ENCODE measurements around the gene GPR4.
"Not testable (repeated sequence)": the region's sequence is repeated elsewhere in the genome, so short reads cannot be mapped to it uniquely, and the experiment has no call there.

GPR4 gene

DNA sequence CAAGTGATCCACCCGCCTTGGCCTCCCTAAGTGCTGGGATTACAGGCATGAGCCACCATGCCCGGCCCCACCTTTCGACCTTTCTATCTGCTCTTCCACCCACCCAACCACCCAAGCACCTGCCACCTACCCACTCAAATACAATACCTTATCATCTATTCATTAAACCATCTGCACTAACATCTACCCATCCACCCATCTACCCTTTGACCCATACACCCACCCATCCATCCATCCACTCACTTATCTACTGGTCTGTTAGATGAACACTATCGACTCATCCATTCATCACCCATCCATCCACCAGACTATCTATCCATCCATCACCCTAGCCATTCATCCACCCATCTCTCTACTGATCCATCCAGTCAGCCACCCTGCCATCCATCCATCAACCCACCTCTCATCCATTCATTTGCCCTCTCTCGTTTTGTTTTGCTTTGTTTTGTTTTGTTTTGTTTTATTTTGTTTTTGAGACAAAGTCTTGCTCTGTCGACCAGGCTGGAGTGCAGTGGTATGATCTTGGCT, 20.0 kb upstream of the GPR4 start:
- no peak for DNase-seq

DNA sequence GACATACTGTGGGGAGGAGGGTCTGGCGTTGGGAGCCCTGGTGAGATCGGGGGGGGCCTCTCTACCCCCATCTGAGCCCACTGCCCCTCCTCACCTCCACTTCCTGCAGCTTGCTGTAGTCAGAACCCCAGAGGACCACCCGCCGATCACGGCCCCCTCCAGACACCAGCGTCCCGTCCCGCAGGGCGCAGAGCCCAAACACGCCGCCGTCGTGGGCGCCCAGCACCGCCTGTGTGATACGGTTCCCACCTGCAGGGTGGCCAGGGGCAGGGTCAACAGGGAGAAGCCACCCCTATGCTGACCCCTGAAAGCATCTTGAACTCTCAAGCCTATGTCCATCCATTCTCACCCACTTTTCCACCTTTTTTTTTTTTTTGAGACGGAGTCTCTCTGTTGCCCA, 19.4 kb upstream of the GPR4 start:
- no peak for DNase-seq

DNA sequence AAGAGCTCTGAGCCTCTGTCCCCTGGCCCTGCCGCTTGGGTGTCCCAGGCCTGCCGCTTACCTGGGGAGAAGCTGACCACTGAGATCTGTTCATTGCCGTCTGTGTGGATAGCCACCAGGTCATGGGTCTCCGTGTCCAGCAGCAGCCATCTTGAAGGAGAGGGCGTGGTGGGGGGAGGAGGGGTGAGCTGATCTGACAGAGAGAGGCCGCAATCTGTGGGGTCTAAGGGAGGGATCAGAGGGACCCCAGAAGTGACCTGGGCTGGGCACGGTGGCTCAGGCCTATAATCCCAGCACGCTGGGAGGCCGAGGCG, 14.6 kb upstream of the GPR4 start:
- DNase-seq = no peak

DNA sequence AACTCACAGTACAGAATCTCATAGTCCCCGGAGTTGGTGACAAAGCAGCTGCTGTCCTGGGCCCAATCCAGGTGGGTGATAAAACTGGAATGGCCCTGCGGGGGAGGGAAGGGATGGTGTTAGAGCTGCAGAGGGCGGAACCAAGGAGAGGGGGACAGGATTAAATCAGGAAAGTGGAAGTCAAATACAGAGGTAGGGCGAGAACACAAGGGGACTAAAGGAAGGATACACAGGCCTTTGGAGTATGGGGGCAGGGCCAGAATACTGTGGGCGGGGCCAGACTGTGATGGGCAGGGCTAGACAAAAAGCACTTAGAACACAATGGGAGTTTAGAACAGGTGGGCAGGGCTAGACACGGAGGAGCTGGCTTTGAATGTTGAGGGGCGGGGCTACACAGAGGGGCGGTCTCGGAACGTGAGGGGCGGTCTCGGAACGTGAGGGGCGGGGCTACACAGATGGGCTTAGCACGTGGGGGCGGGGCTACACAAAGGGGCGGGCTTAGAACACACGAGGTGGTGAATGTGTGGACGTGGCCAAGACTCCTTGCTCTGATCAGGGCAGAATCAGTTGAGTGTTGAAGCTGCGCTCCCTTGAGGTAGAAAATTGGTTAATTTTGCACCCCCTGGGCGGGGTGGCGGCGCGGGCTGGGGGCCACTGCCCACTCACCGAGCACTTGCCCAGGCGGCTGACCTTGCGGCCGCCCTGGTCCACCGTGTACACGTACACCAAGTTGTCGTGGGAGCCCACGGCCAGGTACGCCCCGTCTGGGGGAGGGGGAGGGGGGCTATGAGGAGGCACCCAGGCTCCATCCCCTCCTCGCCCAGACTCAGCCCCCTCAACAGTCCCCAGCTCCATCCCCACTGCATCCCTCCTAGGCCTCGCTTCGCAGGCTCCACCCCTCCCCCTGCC, 14.0 kb upstream of the GPR4 start:
- DNase-seq = peak; percentile 60

DNA sequence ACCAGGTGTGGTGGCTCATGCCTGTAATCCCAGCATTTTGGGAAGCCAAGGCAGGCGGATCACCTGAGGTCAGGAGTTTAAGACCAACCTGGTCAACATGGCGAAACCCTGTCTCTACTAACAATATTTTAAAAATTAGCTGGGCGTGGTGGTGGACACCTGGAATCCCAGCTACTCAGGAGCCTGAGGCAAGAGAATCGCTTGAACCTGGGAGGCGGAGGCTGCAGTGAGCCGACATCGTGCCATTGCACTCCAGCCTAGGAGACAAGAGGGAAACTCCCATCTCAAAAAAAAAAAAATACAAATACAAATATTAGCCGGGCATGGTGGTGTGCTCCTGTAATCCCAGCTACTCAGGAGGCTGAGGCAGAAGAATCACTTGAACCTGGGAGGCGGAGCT, 13.0 kb upstream of the GPR4 start:
- DNase-seq = not testable (repeated sequence)

DNA sequence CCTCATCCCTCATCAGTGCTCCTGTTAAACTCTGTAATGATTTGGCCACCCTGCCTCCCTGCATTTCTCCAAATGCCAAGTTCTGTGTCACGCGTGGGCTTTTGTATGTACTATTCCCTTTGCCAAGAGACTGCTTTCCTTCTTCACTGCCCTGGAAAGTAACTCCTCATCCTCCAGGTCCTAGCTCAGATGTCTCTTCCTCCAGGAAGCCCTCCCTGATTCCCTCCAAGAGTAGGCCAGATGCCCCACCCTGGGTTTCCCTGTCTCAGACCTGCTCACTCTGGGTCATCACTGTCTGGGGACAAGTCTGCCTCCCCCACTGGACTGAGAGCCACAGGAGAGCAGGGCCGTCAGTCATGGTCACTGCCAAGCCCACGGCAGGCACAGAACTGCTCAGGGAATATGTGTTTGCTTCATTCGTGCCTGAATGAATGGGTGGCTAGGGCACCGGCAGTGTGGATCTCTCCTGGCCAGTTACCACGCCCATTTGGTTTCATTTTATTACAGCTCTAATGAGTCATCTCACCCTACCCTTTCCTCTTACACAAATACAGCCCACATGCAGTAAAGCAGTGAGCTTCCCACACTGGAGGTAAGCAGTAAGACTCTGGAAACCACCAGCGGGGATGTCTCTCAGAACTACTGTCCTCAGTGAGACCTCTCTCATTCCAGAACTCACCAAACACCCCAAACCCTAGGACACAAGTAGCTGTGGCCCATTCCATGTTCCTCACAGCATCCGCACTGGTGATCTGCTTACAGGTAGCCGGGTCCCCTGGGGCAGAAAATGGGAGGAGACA, 12.1 kb upstream of the GPR4 start:
- DNase-seq = peak; percentile 19

DNA sequence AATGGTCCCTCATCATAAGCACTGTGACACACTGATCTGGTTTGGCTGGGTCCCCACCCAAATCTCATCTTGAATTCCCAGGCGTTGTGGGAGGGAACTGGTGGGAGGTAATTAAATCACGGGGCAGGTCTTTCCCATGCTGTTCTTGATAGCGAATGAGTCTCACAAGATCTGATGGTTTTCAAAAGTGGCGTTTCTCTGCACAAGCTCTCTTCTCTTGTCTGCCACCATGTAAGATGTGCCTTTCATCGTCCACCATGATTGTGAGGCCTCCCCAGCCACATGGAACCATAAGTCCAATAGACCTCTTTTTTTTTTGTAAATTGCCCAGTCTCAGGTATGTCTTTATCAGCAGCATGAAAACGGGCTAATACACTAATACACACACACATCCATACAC, 6.9 kb upstream of the GPR4 start:
- DNase-seq = no peak

DNA sequence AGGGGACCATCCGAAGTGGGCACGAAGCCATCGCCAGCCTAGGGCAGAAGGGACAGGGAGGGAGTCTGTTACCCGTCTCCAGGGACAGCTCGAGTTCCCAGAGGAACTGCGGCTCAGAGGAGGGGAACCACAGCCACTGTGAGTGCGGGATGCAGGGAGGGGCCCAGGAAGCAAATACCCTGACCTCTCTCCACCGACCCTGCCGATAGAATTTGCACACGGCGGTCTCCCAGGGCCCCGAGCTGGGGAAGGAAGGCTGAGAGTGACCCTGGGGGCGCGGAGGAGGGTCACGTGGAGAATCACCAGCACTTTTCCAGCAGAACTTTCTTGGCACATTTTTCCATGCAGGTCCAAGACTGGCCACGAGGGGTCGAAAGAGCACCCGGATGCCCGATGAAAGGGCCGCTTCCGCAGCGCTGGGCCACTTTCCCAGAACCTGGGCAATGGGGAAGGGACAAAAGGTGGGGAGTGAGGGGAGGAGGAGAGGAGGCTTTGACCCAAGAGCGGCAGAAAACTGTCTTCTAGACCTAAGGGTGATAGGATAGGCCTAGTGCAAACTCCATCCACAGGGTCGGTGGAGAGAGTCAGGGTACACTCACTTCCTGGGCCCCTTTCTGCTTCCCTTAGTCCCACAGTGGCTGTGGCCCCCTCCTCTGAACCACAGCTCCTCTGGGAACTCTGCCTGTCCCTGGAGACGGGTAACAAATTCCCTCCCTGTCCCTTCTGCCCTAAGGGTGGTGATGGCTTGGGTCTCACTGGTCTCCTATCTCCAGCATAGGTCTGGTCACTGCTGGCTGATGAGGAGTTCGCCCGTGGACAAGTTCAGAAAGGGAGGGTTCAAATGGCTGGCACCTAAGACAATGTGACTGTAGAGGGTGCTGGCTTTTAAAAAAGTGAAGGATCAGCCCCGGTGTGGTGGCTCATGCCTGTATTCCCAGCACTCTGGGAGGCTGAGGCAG, 5.3 kb upstream of the GPR4 start:
- peak; percentile 65 for DNase-seq

DNA sequence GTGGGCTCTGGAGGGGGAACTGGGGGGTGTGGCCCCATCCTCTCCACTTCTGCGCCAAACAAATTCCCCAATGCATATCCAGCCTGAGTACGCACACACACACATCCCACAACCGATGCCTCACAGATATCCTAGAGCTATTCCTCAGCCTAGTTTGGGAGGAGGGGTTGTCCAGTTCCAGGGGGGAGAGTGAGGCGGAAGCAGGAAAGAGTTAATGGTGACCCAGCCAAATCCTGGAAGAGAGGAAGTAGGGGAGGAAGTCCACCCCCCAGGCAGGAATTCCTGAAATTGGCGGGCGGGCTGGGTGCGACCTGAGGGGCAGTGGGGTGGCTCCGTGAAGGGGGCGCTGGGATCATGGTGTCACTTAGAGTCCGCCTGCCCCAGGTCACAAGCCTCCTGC, 897 bp downstream of the GPR4 start:
- DNase-seq = no peak

DNA sequence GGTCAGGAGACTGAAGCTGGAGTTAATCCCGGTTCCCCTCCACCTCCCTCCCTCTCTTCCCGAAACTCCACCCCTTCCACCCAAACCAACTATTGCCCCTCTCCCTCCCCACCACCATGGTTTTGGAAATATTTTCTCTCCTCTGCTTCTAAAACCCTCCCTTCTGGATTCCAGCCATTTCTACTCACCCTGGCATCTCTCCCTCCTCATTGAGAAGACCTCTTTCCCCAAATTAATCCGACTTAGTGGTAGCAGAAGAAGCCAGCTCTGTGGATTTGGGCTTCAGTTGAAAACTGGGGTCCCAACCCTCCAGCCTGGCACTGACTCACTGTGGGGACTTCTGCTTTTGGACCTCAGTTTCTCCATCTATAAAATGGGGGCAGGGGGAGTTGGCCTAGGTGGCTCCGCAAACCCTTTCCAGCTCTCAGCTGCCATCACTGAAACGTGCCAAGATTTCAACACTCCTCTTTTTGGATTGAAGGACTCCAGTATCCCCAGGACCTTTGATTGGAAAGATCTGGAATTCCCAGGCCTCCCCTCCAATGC, 1.6 kb downstream of the GPR4 start:
- DNase-seq = no peak

DNA sequence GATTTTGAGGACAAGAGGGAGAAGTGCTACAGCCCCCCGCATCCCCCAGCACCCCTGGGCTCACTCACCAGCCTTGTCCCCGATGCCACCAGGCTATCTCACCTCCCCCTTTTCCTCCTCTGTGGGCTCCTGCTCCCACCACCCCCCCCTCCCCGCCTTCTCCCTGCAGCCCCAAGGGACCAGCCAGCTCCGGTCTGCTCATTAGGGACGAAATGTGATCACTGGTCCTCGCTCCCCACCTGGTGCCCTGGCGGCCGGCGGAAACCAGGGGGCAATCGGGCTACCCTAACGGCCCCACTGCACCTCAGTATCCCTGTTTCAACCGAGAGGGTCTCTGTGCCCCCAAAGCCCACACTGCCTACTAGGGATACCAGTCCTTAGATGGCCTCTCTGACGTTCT, 2.7 kb downstream of the GPR4 start:
- DNase-seq = no peak

DNA sequence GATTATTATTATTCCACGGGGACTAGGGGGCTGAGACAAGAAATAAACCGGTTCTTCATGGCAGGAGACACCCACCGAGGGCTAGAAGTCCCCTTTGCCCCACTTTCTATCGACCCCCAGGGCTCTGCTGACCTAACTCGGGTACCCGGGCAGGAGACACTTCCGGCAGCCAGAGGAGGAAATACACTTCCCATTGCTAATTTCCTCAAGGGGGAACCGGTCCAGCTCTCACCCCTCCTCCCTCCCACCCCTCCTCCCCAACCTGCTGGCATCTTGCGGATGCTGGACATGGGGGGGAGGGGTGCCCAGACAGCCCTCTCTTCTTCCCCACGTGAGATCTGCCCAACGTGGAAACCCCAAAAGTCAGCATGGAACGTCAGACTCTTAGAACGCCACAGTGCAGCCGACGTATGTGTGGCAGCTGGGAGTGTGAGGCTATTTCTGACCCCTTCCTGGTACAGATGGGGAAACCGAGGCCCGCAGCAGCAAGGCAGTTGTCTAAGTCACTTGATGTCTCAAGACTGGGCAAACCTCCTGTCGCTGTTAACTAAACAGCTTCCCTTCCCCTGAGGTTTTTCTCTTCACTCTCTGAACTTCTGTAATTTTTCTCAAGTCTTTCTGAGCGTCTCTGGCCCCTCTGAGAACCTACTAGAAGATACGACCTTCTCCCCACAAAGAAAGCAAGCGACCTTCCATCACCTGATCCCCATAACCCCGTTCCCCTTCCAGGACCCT, 3.6 kb downstream of the GPR4 start:
- no peak for DNase-seq

DNA sequence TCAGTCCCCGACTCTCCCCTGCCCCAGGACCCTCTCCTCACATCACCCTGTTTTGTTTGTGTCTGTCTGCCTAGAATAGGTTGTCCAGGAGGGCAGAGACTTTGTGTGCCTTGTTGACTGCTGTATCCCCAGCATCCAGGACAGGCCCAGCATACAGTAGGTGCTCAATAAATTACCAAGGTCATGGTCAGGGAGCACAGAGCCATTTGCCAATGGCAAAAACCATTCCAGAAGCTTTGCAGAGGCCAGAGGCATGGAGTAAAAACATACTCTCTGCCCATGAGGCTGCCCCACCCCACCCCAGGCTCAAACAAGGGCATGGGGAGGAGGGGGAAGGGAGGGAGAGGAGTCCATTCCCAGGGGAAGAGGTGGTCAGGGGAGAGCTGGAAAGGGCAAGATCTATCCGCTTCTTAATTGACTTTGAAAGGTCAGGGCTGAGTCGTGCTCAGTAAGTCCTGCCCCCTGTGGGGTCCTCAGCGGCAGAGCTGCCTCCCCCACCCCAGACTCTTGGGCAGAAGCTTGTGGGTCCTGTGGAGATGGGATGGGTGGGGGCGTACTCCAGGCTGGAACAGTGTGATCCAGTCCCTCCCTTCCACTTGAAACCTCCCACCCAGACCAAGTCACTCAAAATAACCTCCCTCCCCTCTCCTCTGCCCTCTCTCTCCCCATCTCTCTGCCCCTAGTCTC, 4.4 kb downstream of the GPR4 start:
- no peak for DNase-seq

DNA sequence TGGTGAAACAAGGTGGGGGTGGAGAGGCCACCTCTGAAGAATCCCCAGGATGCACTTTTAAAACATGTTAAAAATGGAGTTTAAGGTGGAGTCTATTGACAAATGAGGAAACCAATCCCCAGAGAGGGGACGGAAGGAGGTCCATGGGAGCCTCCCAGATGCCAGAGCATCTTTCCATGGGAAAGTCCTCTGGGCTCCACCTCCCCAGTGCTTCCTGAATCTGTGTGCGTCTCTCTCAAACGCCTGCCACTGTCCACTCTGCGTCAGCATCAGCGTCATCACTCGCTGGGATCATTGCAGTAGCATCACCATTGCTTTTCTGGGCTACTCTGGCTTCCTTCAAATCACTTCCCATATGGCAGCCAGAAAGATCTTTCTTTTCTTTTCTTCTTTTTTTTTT, 6.2 kb downstream of the GPR4 start:
- no peak for DNase-seq

DNA sequence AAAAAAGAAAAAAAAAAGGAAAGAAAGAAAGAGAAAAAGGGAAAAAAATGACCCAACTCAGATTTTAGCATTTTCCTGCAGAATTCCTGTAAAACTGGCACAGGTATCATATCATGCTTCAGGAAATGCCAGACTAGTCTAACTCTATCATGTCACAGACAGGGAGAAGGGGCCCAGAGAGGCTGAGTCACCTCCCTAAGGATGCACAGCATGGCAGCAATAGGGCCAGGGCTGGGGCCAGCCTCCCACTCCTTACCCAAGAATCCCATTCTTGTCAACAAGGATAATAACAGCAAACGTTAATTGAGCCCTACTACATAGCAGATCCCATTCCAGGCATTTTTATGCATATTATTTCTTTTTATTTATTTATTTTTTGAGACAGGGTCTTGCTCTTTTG, 8.5 kb downstream of the GPR4 start:
- no peak for DNase-seq

DNA sequence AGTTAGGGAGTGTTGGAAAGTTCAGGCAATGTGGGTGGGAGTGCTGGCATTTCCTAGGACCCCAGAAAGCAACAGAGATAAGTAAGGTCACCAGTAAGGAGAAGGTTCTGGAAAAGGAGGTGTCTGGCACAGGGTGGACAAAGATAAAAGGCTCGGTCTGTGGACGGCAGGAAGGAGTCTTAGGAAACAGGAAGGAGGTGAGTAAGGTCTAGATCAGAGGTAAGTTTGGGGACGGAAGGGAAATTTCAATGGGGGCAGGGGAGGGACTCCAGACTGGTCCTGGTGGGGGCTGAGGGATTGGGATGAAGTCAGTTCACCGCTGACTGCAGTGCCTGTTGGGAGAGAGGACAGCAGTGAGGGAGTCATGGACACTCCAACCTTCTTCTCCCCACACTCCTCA, 9.6 kb downstream of the GPR4 start:
- no peak for DNase-seq

DNA sequence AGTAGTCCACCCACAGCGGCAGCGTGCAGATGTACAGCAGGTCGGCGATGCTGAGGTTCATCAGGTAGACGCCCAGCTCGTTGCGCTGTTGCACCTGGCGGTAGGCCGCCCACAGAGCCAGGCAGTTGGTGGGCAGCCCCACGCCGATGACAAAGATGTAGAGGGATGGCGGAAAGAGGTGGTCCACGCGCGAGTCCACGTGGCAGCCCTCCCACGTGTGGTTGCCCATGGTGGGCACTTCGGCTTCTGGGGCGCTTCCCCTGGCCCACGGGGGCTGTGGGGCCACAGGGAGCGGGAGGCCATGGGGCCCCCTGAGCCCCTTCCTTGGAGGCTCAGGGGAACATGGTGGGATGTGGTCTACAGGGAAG, 10.4 kb downstream of the GPR4 start:
- no peak for DNase-seq

DNA sequence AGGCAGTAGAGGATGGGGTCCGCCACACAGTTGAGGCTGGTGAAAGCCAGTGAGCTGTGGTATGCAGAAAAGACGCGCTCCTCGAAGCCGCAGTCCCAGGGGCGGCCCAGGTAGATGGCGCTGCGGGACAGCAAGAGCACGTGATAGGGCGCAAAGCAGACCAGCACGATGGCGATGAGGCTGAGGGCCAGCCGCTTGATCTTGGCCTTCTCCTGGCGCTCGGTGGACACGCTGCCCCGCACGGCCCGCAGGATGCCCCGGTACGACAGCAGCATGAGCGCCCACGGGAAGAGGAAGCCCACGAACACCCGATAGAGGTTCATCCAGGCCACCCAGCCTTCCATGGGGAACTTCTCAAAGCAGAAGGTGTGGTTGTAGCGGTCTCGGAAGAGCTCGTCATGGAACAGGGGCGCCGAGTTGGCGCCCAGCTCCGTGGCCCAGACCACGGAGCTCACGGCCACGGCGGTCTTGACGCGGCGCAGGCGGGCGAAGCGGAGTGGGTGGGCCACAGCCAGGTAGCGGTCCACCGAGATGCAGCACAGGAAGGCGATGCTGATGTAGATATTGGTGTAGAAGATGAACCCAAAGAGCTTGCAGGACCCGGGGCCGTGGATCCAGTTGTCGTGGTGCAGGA, 10.9 kb downstream of the GPR4 start:
- DNase-seq = peak; percentile 52

DNA sequence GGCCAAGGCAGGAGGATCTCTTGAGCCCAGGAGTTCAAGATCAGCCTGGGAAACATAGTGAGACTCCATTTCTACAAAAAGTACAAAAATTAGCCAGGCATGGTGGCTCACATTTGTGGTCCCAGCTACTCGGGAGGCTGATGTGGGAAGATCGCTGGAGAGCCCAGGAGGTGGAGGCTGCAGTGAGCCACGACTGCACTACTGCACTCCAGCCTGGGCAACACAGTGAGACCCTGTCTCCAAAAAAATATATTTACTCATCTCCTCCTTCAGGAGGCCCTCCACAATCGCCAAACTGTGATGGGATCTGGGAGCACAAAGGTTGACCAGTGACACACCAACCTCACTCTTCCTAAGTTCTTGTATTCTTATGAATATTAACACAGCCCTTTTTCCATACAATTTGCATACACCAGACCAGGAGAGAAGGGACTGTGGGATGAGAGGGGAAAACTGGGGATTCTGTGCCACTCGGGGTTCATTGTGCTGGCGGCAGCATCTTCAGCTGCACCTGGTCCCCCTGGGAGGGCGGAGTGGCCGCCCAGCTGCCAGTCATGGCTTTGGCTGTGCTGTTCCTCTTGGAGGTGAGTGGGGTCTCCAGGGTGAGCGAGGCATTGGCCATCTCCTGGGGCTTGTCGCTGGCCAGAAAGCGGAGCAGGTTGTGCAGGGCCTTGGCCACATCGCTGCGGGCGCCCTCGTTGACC, 11.6 kb downstream of the GPR4 start:
- no peak for DNase-seq

DNA sequence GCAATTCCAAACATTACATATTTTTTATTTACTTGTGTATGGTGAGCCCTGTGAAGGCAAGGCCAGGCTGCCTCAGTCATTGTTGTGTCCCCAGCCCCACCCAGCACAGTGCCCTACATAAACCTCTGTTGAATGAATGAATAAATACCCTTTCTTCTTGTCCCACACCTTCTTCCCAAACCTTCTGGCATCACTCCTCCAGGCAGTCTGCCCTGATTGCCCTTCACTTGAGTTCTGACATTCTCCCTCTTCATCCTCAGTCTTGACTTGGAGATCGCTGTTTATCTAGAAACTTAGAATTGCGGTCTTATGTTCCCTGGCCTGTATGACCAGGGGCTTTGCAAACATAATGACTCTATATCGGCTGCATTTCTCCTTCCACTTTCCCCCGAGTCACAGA, 12.2 kb downstream of the GPR4 start:
- no peak for DNase-seq

All from CD4-positive, alpha-beta T cell treated with Interleukin-6 for 4 hours (primary cell).